Ovary (tissue), 3 donors: ENCODE measurements around the gene TREM2.
"Not testable (repeated sequence)": the region's sequence is repeated elsewhere in the genome, so short reads cannot be mapped to it uniquely, and the experiment has no call there.

Experiments
- POLR2A ChIP-seq: fragments of 450-650 bp; IDR thresholded peaks from one replicate; pipeline ENCODE4 v1.6.1; 2017; ENCODE audit warnings: antibody characterized with exemption, mild to moderate bottlenecking, moderate library complexity
- TF ChIP-seq, protein P1 (sequence below), 3 donors: fragments of 450-650 bp in 2 of 3; fragments of 200-600 bp in 1 of 3; IDR thresholded peaks; one replicate each; pipeline versions ENCODE4 v1.5.1 to v1.8.0; 2016 to 2022; ENCODE audit warnings: antibody characterized with exemption in 3 of 3, mild to moderate bottlenecking in 1 of 3
- donor health status: DM: no; HTN: no; CAD: no.

DNA sequence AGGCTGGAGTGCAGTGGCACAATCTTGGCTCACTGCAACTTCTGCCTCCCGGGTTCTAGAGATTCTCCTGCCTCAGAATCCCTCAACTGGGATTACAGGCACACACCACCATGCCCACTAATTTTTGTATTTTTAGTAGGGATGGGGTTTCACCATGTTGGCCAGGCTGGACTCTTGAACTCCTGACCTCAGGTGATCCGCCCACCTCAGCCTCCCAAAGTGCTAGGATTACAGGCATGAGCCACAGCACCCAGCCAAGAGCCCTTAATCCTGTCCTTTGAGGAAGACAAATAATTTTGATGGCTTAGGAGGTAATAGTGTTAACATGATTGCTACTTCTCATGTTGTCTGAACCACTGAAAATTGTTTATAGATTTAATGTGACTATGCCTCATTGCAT lies 47.9 kb downstream of the TREM2 start:
- TF ChIP-seq, protein P1, sequence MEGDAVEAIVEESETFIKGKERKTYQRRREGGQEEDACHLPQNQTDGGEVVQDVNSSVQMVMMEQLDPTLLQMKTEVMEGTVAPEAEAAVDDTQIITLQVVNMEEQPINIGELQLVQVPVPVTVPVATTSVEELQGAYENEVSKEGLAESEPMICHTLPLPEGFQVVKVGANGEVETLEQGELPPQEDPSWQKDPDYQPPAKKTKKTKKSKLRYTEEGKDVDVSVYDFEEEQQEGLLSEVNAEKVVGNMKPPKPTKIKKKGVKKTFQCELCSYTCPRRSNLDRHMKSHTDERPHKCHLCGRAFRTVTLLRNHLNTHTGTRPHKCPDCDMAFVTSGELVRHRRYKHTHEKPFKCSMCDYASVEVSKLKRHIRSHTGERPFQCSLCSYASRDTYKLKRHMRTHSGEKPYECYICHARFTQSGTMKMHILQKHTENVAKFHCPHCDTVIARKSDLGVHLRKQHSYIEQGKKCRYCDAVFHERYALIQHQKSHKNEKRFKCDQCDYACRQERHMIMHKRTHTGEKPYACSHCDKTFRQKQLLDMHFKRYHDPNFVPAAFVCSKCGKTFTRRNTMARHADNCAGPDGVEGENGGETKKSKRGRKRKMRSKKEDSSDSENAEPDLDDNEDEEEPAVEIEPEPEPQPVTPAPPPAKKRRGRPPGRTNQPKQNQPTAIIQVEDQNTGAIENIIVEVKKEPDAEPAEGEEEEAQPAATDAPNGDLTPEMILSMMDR (IDR thresholded peaks at IDR 0.05), result not testable (repeated sequence)
- TF ChIP-seq POLR2A, result not testable (repeated sequence)
